ENCODE data around the gene S100A2.
"Not testable (repeated sequence)": the region's sequence is repeated elsewhere in the genome, so short reads cannot be mapped to it uniquely, and the experiment has no call there.

DNA sequence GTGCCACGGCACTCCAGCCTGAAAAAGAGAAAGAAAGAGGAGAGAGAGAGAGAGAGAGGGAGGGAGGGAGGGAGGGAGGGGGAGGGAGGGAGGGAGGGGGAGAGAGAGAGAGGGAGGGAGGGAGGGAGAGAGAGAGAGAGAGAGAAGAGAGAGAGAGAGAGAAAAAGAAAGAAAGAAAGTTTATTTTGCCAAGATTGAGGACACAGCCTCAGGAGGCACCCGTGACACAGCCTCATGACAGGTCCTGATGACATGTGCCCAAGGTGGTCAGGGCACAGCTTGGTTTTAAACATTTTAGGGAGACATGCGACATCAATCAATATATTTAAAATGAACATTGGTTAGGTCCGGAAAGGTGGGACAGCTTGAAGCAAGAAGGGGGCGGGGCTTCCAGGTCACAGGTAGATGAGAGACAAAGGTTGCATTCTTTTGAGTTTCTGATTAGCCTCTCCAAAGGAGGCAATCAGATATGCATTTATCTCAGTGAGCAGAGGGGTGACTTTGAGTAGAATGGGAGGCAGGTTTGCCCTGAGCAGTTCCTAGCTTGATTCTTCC is 45.4 kb downstream of the S100A2 start:
- TF ChIP-seq, protein P1, sequence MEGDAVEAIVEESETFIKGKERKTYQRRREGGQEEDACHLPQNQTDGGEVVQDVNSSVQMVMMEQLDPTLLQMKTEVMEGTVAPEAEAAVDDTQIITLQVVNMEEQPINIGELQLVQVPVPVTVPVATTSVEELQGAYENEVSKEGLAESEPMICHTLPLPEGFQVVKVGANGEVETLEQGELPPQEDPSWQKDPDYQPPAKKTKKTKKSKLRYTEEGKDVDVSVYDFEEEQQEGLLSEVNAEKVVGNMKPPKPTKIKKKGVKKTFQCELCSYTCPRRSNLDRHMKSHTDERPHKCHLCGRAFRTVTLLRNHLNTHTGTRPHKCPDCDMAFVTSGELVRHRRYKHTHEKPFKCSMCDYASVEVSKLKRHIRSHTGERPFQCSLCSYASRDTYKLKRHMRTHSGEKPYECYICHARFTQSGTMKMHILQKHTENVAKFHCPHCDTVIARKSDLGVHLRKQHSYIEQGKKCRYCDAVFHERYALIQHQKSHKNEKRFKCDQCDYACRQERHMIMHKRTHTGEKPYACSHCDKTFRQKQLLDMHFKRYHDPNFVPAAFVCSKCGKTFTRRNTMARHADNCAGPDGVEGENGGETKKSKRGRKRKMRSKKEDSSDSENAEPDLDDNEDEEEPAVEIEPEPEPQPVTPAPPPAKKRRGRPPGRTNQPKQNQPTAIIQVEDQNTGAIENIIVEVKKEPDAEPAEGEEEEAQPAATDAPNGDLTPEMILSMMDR (IDR thresholded peaks at IDR 0.05; ENCODE audit: insufficient read depth, low read length) = not testable (repeated sequence)
- TF ChIP-seq REST (IDR thresholded peaks at IDR 0.05; ENCODE audit: insufficient replicate concordance, low read depth); POLR2AphosphoS5 (IDR thresholded peaks at IDR 0.05; ENCODE audit: low read depth); GABPA (IDR thresholded peaks at IDR 0.05; ENCODE audit: low read depth); SPI1 (IDR thresholded peaks at IDR 0.05; ENCODE audit: borderline replicate concordance, low read depth): not testable (repeated sequence)

Measured in HL-60 (cell line).